Stimulated activated effector memory CD8-positive, alpha-beta T cell treated with anti-CD3 and anti-CD28 coated beads, Interleukin-12 subunit alpha, Interleukin-12 subunit beta, amount 100 ng/mL, for 72 hours (primary cell): ENCODE data around the gene C9orf43.
A peak's percentile ranks its signal among the peaks of the same experiment; 100 is the strongest.
"Not testable (repeated sequence)": the region's sequence is repeated elsewhere in the genome, so short reads cannot be mapped to it uniquely, and the experiment has no call there.

Source experiments
- ATAC-seq: fragments of 150-1000 bp; cut with Tn5 transposase; 2 replicates; pipeline ENCODE4 v1.10.0; 2021
- DNase-seq, 2 donors: peaks; one replicate each; pipeline ENCODE4 v3.0.0; 2021 to 2022; ENCODE audit warnings: low spot score in 2 of 2
- H3K27ac Mint-ChIP-seq: one replicate; pipeline ENCODE4 v1.8.0; 2022; ENCODE audit warnings: mild to moderate bottlenecking, mixed read lengths
- H3K36me3 Mint-ChIP-seq: one replicate; pipeline ENCODE4 v1.8.0; 2022; ENCODE audit warnings: mild to moderate bottlenecking, mixed read lengths
- H3K4me1 Mint-ChIP-seq: one replicate; pipeline ENCODE4 v1.8.0; 2022; ENCODE audit warnings: mixed read lengths
- H3K4me3 Mint-ChIP-seq: one replicate; pipeline ENCODE4 v1.8.0; 2022; ENCODE audit warnings: mild to moderate bottlenecking, mixed read lengths
- H3K9me3 Mint-ChIP-seq: one replicate; pipeline ENCODE4 v1.8.0; 2022; ENCODE audit warnings: mixed read lengths

The C9orf43 gene

GRCh38 chr9:113395000-113395861 is 15.3 kb upstream of the C9orf43 start:
- ATAC-seq (no peak), DNase-seq (no peak)
- Mint-ChIP-seq H3K4me1 (peaks cover 18% of the 10 kb centered on the region), H3K9me3 (no peaks in the 10 kb centered on the region), H3K36me3 (peaks cover 3% of the 10 kb centered on the region), H3K27ac (no peak overlapping the region), H3K4me3 (no peak overlapping the region)

- DNase-seq: no peak
- ATAC-seq: no peak
- Mint-ChIP-seq H3K9me3 (no peaks in the 10 kb centered on the region), H3K36me3 (no peaks in the 10 kb centered on the region), H3K4me3 (no peak overlapping the region), H3K4me1 (peaks cover 20% of the 10 kb centered on the region), H3K27ac (peak overlapping the region; percentile 70)
Observed at GRCh38 chr9:113397203-113397631, 13.3 kb upstream of the C9orf43 start.

GRCh38 chr9:113398796-113399195 is 11.8 kb upstream of the C9orf43 start:
- Mint-ChIP-seq H3K4me3 (peak overlapping the region; percentile 84), H3K27ac (no peak overlapping the region), H3K36me3 (no peaks in the 10 kb centered on the region), H3K9me3 (no peaks in the 10 kb centered on the region), H3K4me1 (peaks cover 20% of the 10 kb centered on the region)
- ATAC-seq (no peak), DNase-seq (no peak)

- Mint-ChIP-seq H3K9me3 (no peaks in the 10 kb centered on the region), H3K27ac (peak overlapping the region; percentile 63), H3K4me3 (peak overlapping the region; percentile 84), H3K4me1 (peaks cover 20% of the 10 kb centered on the region), H3K36me3 (peaks cover under 1% of the 10 kb centered on the region)
- no peak for DNase-seq
- ATAC-seq: no peak
Observed at GRCh38 chr9:113399646-113400200, 10.8 kb upstream of the C9orf43 start.

- Mint-ChIP-seq H3K9me3 (no peaks in the 10 kb centered on the region), H3K27ac (peak within 1 kb of the TSS; percentile 78), H3K4me1 (peaks cover 19% of the 10 kb centered on the region), H3K36me3 (peaks cover 10% of the 10 kb centered on the region), H3K4me3 (peak within 1 kb of the TSS; percentile 84)
- DNase-seq (peak; percentile 99), ATAC-seq (peak; percentile 99)
Observed at GRCh38 chr9:113401027-113401792, 9.3 kb upstream of the C9orf43 start, which contains the start of gene ALAD. ALAD (minus strand) TSS chr9:113401284; CDS start chr9:113393559, 7,725 bp downstream.

- no peaks in the 10 kb centered on the region for H3K9me3 Mint-ChIP-seq
- DNase-seq (no peak), ATAC-seq (no peak)
- peaks cover 35% of the 10 kb centered on the region for H3K36me3 Mint-ChIP-seq
- no peak overlapping the region for H3K4me3 Mint-ChIP-seq
- H3K4me1 Mint-ChIP-seq: peaks cover 34% of the 10 kb centered on the region
- no peak overlapping the region for H3K27ac Mint-ChIP-seq
Observed at GRCh38 chr9:113403646-113404045, 6.9 kb upstream of the C9orf43 start.

GRCh38 chr9:113406353-113406752 is 4.2 kb upstream of the C9orf43 start:
- DNase-seq, H3K9me3 Mint-ChIP-seq, ATAC-seq, H3K4me3 Mint-ChIP-seq: not testable (repeated sequence)
- peaks cover 62% of the 10 kb centered on the region for H3K36me3 Mint-ChIP-seq
- H3K27ac Mint-ChIP-seq: peak overlapping the region; percentile 99
- peaks cover 29% of the 10 kb centered on the region for H3K4me1 Mint-ChIP-seq

- peak; percentile 20 to 71 for DNase-seq
- ATAC-seq, H3K9me3 Mint-ChIP-seq: not testable (repeated sequence)
- Mint-ChIP-seq H3K36me3 (peaks cover 63% of the 10 kb centered on the region), H3K4me1 (peaks cover 29% of the 10 kb centered on the region), H3K27ac (peak overlapping the region; percentile 99), H3K4me3 (peak overlapping the region; percentile 98)
Observed at GRCh38 chr9:113406873-113407511, 3.6 kb upstream of the C9orf43 start.

- ATAC-seq (no peak), DNase-seq (no peak)
- peak overlapping the region; percentile 99 for H3K27ac Mint-ChIP-seq
- H3K36me3 Mint-ChIP-seq: peaks cover 63% of the 10 kb centered on the region
- no peaks in the 10 kb centered on the region for H3K9me3 Mint-ChIP-seq
- H3K4me3 Mint-ChIP-seq: peak overlapping the region; percentile 98
- H3K4me1 Mint-ChIP-seq: peaks cover 29% of the 10 kb centered on the region
Observed at GRCh38 chr9:113409481-113409880, 1.1 kb upstream of the C9orf43 start.

GRCh38 chr9:113409883-113410206 is 702 bp upstream of the C9orf43 start:
- Mint-ChIP-seq H3K36me3 (peaks cover 61% of the 10 kb centered on the region), H3K4me3 (peak overlapping the region; percentile 98), H3K4me1 (peaks cover 29% of the 10 kb centered on the region), H3K27ac (peak overlapping the region; percentile 99), H3K9me3 (no peaks in the 10 kb centered on the region)
- DNase-seq (no peak), ATAC-seq (peak; percentile 25)

GRCh38 chr9:113416149-113416721 is 5.7 kb downstream of the C9orf43 start:
- Mint-ChIP-seq H3K4me1 (no peaks in the 10 kb centered on the region), H3K27ac (no peak overlapping the region), H3K4me3 (no peak overlapping the region), H3K36me3 (peaks cover 2% of the 10 kb centered on the region), H3K9me3 (no peaks in the 10 kb centered on the region)
- no peak for DNase-seq
- ATAC-seq: no peak

GRCh38 chr9:113417370-113417769 is 6.8 kb downstream of the C9orf43 start:
- Mint-ChIP-seq H3K27ac (no peak overlapping the region), H3K9me3 (no peaks in the 10 kb centered on the region), H3K4me1 (no peaks in the 10 kb centered on the region), H3K36me3 (no peaks in the 10 kb centered on the region), H3K4me3 (no peak overlapping the region)
- ATAC-seq (no peak), DNase-seq (no peak)

- no peak overlapping the region for H3K4me3 Mint-ChIP-seq
- DNase-seq: no peak
- no peaks in the 10 kb centered on the region for H3K4me1 Mint-ChIP-seq
- H3K9me3 Mint-ChIP-seq: no peaks in the 10 kb centered on the region
- H3K27ac Mint-ChIP-seq: no peak overlapping the region
- no peaks in the 10 kb centered on the region for H3K36me3 Mint-ChIP-seq
- no peak for ATAC-seq
Observed at GRCh38 chr9:113421726-113422125, 11.2 kb downstream of the C9orf43 start.

GRCh38 chr9:113425072-113425471 is 14.5 kb downstream of the C9orf43 start:
- ATAC-seq (no peak), DNase-seq (no peak)
- Mint-ChIP-seq H3K36me3 (no peaks in the 10 kb centered on the region), H3K27ac (no peak overlapping the region), H3K4me3 (no peak overlapping the region), H3K4me1 (no peaks in the 10 kb centered on the region), H3K9me3 (no peaks in the 10 kb centered on the region)

- Mint-ChIP-seq H3K36me3 (no peaks in the 10 kb centered on the region), H3K9me3 (no peaks in the 10 kb centered on the region)
- ATAC-seq: no peak
Observed at GRCh38 chr9:113426701-113427100, 16.2 kb downstream of the C9orf43 start.

More at GRCh38 chr9:113426701-113427100, 16.2 kb downstream of the C9orf43 start:
- no peak overlapping the region for H3K27ac Mint-ChIP-seq
- DNase-seq: no peak
- H3K4me1 Mint-ChIP-seq: no peaks in the 10 kb centered on the region
- H3K4me3 Mint-ChIP-seq: no peak overlapping the region
